Smooth muscle cell (in vitro differentiated cells): ENCODE data around the gene LBX1. TPM values are rescaled to one million over a fixed set of nuclear protein-coding genes. Genes with fewer than 3 reads are reported as not detected.

Experiments
- DNase-seq: peaks from one replicate; lab custom pipeline; 2025; ENCODE audit not compliant: unreplicated experiment; lab: John Stamatoyannopoulos, UW
- H2AFZ ChIP-seq: fragments of 200-600 bp; sonication (generic); 2 replicates; pipeline ENCODE4 v1.6.0; 2016; ENCODE audit warnings: antibody characterized with exemption, low read depth, mild to moderate bottlenecking
- H3F3A ChIP-seq: fragments of 200-600 bp; sonication (generic); 2 replicates; pipeline ENCODE4 v1.6.0; 2017; ENCODE audit warnings: antibody characterized with exemption, low read depth
- H3K27ac ChIP-seq: fragments of 200-600 bp; sonication (generic); 2 replicates; pipeline ENCODE4 v1.5.1; 2016; ENCODE audit warnings: low read depth, mild to moderate bottlenecking
- H3K27me3 ChIP-seq: fragments of 200-600 bp; sonication (generic); 2 replicates; pipeline ENCODE4 v1.6.1; 2016; ENCODE audit warnings: low read depth, mild to moderate bottlenecking
- H3K36me3 ChIP-seq: fragments of 200-600 bp; sonication (generic); 2 replicates; pipeline ENCODE4 v1.5.1; 2016; ENCODE audit warnings: low read depth
- H3K4me1 ChIP-seq: fragments of 200-600 bp; sonication (generic); 2 replicates; pipeline ENCODE4 v1.5.1; 2016; ENCODE audit warnings: low read depth
- H3K4me2 ChIP-seq: fragments of 200-600 bp; sonication (generic); 2 replicates; pipeline ENCODE4 v1.6.0; 2016; ENCODE audit warnings: mild to moderate bottlenecking
- H3K4me3 ChIP-seq: fragments of 200-600 bp; sonication (generic); 2 replicates; pipeline ENCODE4 v1.5.1; 2016; ENCODE audit warnings: mild to moderate bottlenecking
- H3K79me2 ChIP-seq: fragments of 200-600 bp; sonication (generic); 2 replicates; pipeline ENCODE4 v1.6.0; 2016; ENCODE audit warnings: low read depth, mild to moderate bottlenecking
- H3K9ac ChIP-seq: fragments of 200-600 bp; sonication (generic); 2 replicates; pipeline ENCODE4 v1.6.0; 2016; ENCODE audit warnings: low read depth
- H3K9me3 ChIP-seq: fragments of 200-600 bp; sonication (generic); replicated peaks from 2 replicates; pipeline ENCODE4 v1.5.1; 2016; ENCODE audit warnings: low read depth
- H4K20me1 ChIP-seq: fragments of 200-600 bp; sonication (generic); 2 replicates; pipeline ENCODE4 v1.6.0; 2016; ENCODE audit warnings: low read depth
- WGBS: methylation state at CpG from one replicate; pipeline ENCODE4 v1.1.7; 2016; ENCODE audit warnings: low lambda C conversion rate; 5-methylcytosine and 5-hydroxymethylcytosine counted together
- polyA plus RNA-seq: library from polyadenylated mRNA; unstranded; fragments of >200 nt; fragmentation: Nextera tagmentation; extraction: Ambion mirVana; gene quantifications from 2 replicates; pipeline ENCODE4 v1.2.1, GENCODE V29; 2016
- total RNA-seq: library from RNA; depleted of rRNA; stranded (reverse); fragments of >200 nt; gene quantifications from 2 replicates; pipeline ENCODE4 v1.2.3, GENCODE V29; 2014
- TF ChIP-seq, protein P1 (sequence below): fragments of 200-600 bp; sonication (generic); IDR thresholded peaks from 2 replicates; pipeline ENCODE4 v1.5.1; 2017; ENCODE audit warnings: borderline replicate concordance, mild to moderate bottlenecking, antibody characterized with exemption; ENCODE audit not compliant: insufficient read depth, poor library complexity, severe bottlenecking

Gene LBX1
- total and polyA plus RNA-seq, 2 experiments from 2014 or later = not detected

DNA sequence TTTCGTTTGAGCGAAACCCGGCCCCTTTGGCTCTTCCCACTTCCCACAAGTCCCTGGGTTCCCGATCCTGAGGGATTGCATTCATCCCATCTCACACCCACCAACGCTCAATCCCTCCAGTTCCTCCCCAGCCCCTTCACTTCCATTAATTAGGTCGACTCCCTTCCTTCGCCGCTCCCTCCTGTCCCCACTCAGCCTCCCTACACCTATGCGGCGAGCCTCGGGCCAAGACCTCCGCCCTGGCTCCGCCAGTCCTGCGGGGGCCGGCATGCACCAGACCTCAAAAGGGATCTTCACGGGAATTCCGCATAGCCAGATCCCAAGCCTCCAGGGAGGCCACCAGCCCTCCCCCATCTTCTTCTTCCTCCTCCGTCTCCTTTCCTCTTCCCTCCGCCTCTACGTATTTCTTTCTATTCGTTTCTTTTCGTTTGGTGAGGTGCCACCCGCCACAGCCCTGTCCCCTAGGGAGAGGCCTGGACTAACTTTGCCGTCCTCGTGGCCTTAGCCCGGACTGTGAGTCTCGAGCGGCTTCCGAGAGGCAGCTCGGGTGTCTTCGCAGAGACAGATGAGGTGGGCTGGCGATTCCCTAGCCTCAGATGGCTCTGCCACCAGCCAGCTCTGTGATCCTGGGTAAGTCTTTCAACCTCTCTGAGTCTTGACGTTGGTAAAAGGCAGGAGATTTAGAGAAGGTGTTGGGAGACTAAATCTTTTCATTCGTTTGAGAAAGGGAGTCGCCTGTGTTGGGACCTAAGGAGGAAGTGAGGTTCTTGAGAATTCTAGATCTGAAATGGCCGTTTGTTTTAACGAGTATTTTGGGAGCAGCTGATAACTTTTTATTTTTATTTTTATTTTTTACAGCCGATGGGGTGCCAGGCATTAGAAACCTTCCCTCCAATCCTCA lies 8.1 kb upstream of the LBX1 start:
- TF ChIP-seq, protein P1, sequence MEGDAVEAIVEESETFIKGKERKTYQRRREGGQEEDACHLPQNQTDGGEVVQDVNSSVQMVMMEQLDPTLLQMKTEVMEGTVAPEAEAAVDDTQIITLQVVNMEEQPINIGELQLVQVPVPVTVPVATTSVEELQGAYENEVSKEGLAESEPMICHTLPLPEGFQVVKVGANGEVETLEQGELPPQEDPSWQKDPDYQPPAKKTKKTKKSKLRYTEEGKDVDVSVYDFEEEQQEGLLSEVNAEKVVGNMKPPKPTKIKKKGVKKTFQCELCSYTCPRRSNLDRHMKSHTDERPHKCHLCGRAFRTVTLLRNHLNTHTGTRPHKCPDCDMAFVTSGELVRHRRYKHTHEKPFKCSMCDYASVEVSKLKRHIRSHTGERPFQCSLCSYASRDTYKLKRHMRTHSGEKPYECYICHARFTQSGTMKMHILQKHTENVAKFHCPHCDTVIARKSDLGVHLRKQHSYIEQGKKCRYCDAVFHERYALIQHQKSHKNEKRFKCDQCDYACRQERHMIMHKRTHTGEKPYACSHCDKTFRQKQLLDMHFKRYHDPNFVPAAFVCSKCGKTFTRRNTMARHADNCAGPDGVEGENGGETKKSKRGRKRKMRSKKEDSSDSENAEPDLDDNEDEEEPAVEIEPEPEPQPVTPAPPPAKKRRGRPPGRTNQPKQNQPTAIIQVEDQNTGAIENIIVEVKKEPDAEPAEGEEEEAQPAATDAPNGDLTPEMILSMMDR = no peak
- Histone ChIP-seq H3K79me2 (no peaks in the 10 kb centered on the region), H4K20me1 (peaks cover 4% of the 10 kb centered on the region), H3K36me3 (no peaks in the 10 kb centered on the region), H3K9me3 (no peaks in the 10 kb centered on the region), H3K27ac (no peak overlapping the region), H3K4me1 (peaks cover 6% of the 10 kb centered on the region), H3K4me3 (no peak overlapping the region), H3K9ac (no peak overlapping the region), H3K27me3 (peaks cover 91% of the 10 kb centered on the region), H2AFZ (no peak overlapping the region), H3F3A (no peaks in the 10 kb centered on the region), H3K4me2 (peak overlapping the region; percentile 78)
- 6% methylated on average over 38 of the region's 38 CpGs for WGBS
- no peak for DNase-seq

DNA sequence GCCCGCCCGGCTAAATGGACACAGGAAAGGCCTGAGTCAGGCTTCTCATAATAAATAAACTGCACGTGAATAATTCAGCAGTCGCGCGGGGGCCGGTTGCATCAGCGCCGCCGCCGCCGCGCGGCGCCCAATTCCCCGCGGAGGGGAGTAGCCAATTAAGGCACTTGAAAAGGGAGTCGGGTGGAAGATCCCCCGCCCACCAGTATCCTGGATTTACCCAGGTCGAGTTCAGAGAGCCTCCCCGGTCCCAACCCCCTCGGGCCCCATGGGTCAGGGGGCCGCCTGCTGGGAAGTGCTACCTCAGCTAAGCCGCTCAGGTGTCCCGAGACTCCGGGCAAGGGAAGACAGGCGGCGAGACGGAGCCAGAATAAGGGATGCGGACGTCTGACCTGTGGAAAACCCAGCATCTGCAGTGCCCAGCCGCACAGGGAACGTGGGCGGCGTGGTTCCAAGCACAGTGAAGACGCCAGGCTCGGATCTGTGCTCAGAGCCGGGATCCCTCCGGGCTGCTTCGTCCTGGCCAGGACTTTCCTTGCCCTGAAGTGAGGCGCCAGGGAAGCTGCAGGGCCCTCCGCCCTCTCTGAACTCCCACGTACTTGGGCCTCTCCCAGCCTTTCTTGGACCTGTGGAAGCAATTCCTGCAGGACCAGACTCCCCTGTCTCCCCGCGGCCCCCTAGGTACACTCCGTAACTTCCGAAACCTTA lies 7.3 kb upstream of the LBX1 start:
- Histone ChIP-seq H3K4me1 (peaks cover 6% of the 10 kb centered on the region), H2AFZ (no peak overlapping the region), H3K4me3 (no peak overlapping the region), H3K9ac (no peak overlapping the region), H3K27ac (no peak overlapping the region), H3K9me3 (no peaks in the 10 kb centered on the region), H3F3A (no peaks in the 10 kb centered on the region), H3K4me2 (peak overlapping the region; percentile 78), H4K20me1 (peaks cover 4% of the 10 kb centered on the region), H3K79me2 (no peaks in the 10 kb centered on the region), H3K27me3 (peaks cover 98% of the 10 kb centered on the region), H3K36me3 (no peaks in the 10 kb centered on the region)
- TF ChIP-seq, protein P1 = no peak
- WGBS = 3% methylated on average over 47 of the region's 47 CpGs
- no peak for DNase-seq

DNA sequence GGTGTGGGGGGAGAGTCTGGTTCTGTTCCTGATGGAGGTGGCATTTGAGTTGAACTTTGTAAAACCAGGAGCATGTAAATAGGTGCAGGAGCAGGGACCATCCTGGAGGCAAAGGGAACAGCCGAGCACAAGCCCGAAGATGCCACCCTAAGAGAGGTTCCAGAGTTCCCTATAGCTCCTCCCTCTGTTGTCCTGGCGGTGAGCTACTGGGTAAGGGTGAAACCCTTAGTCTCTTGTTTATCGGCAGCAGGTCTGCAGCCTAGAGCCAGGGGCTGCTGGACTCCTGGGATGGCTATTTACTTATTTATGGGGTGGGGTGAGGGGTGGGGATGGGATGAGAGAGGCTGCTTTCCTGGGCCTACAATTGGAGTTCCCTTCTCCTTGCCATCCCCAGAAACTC lies 6.5 kb upstream of the LBX1 start:
- no peak overlapping the region for H2AFZ ChIP-seq
- H4K20me1 ChIP-seq = peaks cover 4% of the 10 kb centered on the region
- DNase-seq = no peak
- TF ChIP-seq, protein P1 = no peak
- H3K27me3 ChIP-seq = peaks cover 100% of the 10 kb centered on the region
- H3K4me3 ChIP-seq = no peak overlapping the region
- no peaks in the 10 kb centered on the region for H3K9me3 ChIP-seq
- H3K27ac ChIP-seq = no peak overlapping the region
- no peak overlapping the region for H3K9ac ChIP-seq
- H3K36me3 ChIP-seq = no peaks in the 10 kb centered on the region
- peak overlapping the region; percentile 78 for H3K4me2 ChIP-seq
- peaks cover 6% of the 10 kb centered on the region for H3K4me1 ChIP-seq
- no peaks in the 10 kb centered on the region for H3F3A ChIP-seq
- H3K79me2 ChIP-seq = no peaks in the 10 kb centered on the region
- 29% methylated on average over 4 of the region's 4 CpGs for WGBS
